Fibroblast of lung (primary cell): ENCODE data around the gene MYO1D.

Experiments used
- CTCF ChIP-seq, 2 donors: IDR thresholded peaks in 1 of 2; conservative IDR thresholded peaks in 1 of 2; 1 replicate in 1 of 2; 2 replicates in 1 of 2; pipeline ENCODE4 v1.5.1; 2011 to 2012; ENCODE audit warnings: low read length in 2 of 2, control low read depth in 1 of 2, inconsistent platforms in 1 of 2, low read depth in 1 of 2, mild to moderate bottlenecking in 1 of 2
- EZH2 ChIP-seq: IDR thresholded peaks from 2 replicates; pipeline ENCODE4 v1.5.1; 2012; ENCODE audit warnings: low read length, control low read depth, mild to moderate bottlenecking; ENCODE audit errors: missing control alignments

DNA sequence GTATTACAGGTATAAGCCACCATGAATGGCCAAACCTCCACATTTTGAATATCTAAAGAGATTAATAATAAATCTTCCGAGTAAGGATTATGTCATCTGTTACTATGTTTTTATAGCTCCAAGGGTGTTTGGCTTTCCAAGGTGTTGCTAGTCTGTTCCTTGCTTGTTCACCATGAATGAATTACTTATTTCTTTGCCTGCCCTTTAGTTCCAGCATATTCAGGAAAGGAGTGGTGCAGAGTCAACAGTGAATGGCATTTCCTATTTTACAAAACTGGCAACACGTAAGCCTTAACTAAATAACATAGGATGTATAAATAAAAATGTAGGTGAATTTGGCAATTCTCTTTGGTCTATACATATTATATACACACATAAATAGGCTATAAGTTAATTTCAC lies 70.3 kb downstream of the MYO1D start:
- TF ChIP-seq EZH2: no peak
- no peak for TF ChIP-seq CTCF (conservative IDR thresholded peaks at IDR 0.05 in 1 of 2, IDR thresholded peaks at IDR 0.05 in 1 of 2; ENCODE audit: low read depth in 1 of 2, low read length in 2 of 2)
